ENCODE measurements around the gene NDUFB5. TPM values are rescaled to one million over a fixed set of nuclear protein-coding genes. Genes with fewer than 3 reads are reported as not detected.

Gene NDUFB5
- total RNA-seq, 1 experiment from 2014 or later: 134 TPM

- no peaks in the 10 kb centered on the region for H3K27me3 ChIP-seq
- no peaks in the 10 kb centered on the region for H3K9me3 ChIP-seq (replicated peaks)
- H3K4me3 ChIP-seq: peak overlapping the region; percentile 97
- DNase-seq: peak; percentile 78 to 82
- H3K36me3 ChIP-seq: no peaks in the 10 kb centered on the region
- peaks cover 4% of the 10 kb centered on the region; the same call in 1 of the 2 replicates for H3K4me1 ChIP-seq
- peak overlapping the region; percentile 67 for H3K27ac ChIP-seq
Observed at GRCh38 chr3:179653096-179653797, 48.7 kb downstream of the NDUFB5 start.

DNA sequence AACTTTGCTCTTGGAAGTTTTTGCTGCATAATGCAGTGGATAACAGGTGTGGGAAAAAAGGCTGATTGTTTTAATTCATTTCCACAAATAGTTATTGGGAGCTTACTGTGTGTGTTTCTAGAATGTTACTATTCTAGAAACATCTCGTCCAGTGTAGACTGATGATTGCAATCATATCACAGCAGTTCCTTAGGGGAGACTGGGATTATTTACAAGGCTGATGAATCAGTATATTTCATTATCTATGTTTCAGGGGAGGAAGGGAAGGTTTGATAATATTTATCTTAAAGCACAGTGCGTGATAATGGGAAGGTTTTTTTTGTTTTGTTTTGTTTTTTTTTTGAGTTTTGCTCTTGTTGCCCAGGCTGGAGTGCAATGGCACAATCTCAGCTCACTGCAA is 50.6 kb downstream of the NDUFB5 start:
- H3K36me3 ChIP-seq: no peaks in the 10 kb centered on the region
- H3K9me3 ChIP-seq (replicated peaks): no peaks in the 10 kb centered on the region
- H3K4me3 ChIP-seq: no peak overlapping the region
- H3K4me1 ChIP-seq: peaks cover 4% of the 10 kb centered on the region; the same call in 1 of the 2 replicates
- no peak overlapping the region for H3K27ac ChIP-seq
- no peak for DNase-seq
- no peaks in the 10 kb centered on the region for H3K27me3 ChIP-seq

GRCh38 chr3:179658606-179659005 is 54.0 kb downstream of the NDUFB5 start:
- Histone ChIP-seq H3K36me3 (no peaks in the 10 kb centered on the region), H3K27ac (no peak overlapping the region), H3K4me3 (no peak overlapping the region), H3K9me3 (replicated peaks) (no peaks in the 10 kb centered on the region), H3K27me3 (no peaks in the 10 kb centered on the region), H3K4me1 (peaks cover 4% of the 10 kb centered on the region; the same call in 1 of the 2 replicates)
- peak in 1 of 2 experiments; percentile 20 for DNase-seq

DNA sequence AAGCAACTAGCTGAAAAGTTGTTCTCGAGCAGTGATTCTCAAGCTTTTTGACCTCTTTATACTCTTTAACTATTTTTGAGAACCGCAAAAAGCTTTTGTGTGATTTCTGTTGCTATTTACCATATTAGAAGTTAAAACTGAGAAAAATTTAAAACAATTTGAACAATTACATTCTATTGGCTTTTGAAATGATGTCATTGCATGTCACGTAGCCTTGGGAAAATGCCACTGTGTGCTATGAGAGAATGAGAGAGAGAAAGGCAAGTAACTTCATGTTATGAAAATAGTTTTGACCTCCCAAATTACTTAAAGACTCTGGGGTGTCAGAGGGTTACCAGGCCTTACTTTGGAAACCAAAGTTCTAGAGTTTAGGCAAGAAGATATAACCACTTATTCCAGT is 56.3 kb downstream of the NDUFB5 start:
- H3K36me3 ChIP-seq: no peaks in the 10 kb centered on the region
- no peak overlapping the region for H3K27ac ChIP-seq
- DNase-seq: no peak
- H3K4me1 ChIP-seq: peaks cover 2% of the 10 kb centered on the region
- no peak overlapping the region for H3K4me3 ChIP-seq
- H3K27me3 ChIP-seq: no peaks in the 10 kb centered on the region
- no peaks in the 10 kb centered on the region for H3K9me3 ChIP-seq (replicated peaks)

DNA sequence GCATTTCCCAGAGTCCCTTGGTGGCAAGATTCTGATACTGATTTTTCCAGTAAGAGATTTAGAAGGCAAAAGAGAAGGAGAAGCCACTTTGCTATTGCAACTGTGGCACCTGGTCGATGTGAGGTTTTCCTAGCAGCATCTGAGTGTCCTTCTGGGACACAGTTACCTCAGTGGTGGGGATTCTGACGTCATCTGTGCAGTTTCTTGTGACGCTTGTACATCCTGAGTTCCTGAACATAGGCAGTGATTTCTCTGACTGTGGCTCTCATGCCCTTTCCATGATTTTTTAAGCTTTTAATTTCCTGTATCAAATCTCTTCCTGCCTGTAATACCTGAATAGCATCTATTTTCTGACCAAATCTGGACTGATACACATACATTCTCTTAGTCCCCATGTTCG is 57.2 kb downstream of the NDUFB5 start:
- no peaks in the 10 kb centered on the region for H3K27me3 ChIP-seq
- no peak overlapping the region for H3K27ac ChIP-seq
- peaks cover 10% of the 10 kb centered on the region for H3K4me1 ChIP-seq
- DNase-seq: no peak
- H3K36me3 ChIP-seq: no peaks in the 10 kb centered on the region
- H3K9me3 ChIP-seq (replicated peaks): no peaks in the 10 kb centered on the region
- H3K4me3 ChIP-seq: no peak overlapping the region

DNA sequence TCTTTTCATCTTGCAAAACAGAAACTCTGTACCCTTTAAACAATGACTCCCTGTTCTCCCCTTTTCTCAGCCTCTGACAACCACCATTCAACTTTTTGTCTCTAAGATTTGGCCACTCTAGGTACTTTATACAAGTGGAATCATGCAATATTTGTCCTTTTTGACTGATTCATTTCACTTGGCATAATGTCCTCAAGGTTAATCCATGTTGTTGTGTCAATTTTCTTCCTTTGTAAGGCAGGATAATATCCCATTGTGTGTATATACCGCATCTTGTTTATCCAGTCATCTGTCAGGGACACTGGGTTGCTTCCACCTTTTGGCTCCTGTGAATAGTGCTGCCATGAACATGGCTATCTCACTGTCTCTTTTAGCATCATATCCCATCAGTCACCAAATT is 58.5 kb downstream of the NDUFB5 start:
- H3K36me3 ChIP-seq: no peaks in the 10 kb centered on the region
- peaks cover 11% of the 10 kb centered on the region for H3K4me1 ChIP-seq
- no peaks in the 10 kb centered on the region for H3K9me3 ChIP-seq (replicated peaks)
- no peaks in the 10 kb centered on the region for H3K27me3 ChIP-seq
- no peak for DNase-seq
- H3K27ac ChIP-seq: no peak overlapping the region
- H3K4me3 ChIP-seq: no peak overlapping the region

DNA sequence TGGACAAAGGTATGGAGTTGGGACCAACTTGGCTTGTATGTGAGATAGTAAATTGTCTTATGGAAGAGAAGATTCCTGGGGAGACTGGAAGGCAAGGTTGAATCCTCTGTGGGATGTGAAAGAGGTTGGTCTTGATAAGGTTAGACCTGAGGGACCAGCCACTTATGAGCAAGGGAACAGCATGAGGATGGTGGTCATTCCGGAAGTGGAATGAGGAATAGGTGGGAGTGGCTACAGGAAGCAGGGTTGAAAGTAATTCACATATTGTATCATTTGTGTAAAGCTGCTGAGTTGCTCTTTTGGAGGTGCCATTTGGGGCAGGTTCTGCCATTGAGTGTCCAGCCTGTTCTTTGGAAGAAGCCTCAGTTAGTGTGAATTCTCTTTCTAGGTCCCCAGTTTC is 61.4 kb downstream of the NDUFB5 start:
- Histone ChIP-seq H3K4me3 (no peak overlapping the region), H3K27ac (peak overlapping the region; percentile 14)

GRCh38 chr3:179666436-179667035 is 61.9 kb downstream of the NDUFB5 start:
- DNase-seq: peak; percentile 50 to 62
- H3K4me3 ChIP-seq: no peak overlapping the region
- peak overlapping the region; percentile 14 for H3K27ac ChIP-seq

More for the DNA sequence above, 61.4 kb downstream of the NDUFB5 start:
- H3K27me3 ChIP-seq: no peaks in the 10 kb centered on the region
- H3K36me3 ChIP-seq: no peaks in the 10 kb centered on the region
- H3K9me3 ChIP-seq (replicated peaks): no peaks in the 10 kb centered on the region
- H3K4me1 ChIP-seq: peaks cover 11% of the 10 kb centered on the region
- DNase-seq: no peak

GRCh38 chr3:179668429-179668828 is 63.8 kb downstream of the NDUFB5 start:
- H3K36me3 ChIP-seq: no peaks in the 10 kb centered on the region
- H3K9me3 ChIP-seq (replicated peaks): no peaks in the 10 kb centered on the region
- DNase-seq: no peak
- no peak overlapping the region for H3K27ac ChIP-seq
- no peaks in the 10 kb centered on the region for H3K27me3 ChIP-seq
- no peak overlapping the region for H3K4me3 ChIP-seq
- peaks cover 11% of the 10 kb centered on the region for H3K4me1 ChIP-seq

More at GRCh38 chr3:179666436-179667035, 61.9 kb downstream of the NDUFB5 start:
- H3K27me3 ChIP-seq: no peaks in the 10 kb centered on the region
- H3K9me3 ChIP-seq (replicated peaks): no peaks in the 10 kb centered on the region
- H3K4me1 ChIP-seq: peaks cover 11% of the 10 kb centered on the region
- H3K36me3 ChIP-seq: no peaks in the 10 kb centered on the region

DNA sequence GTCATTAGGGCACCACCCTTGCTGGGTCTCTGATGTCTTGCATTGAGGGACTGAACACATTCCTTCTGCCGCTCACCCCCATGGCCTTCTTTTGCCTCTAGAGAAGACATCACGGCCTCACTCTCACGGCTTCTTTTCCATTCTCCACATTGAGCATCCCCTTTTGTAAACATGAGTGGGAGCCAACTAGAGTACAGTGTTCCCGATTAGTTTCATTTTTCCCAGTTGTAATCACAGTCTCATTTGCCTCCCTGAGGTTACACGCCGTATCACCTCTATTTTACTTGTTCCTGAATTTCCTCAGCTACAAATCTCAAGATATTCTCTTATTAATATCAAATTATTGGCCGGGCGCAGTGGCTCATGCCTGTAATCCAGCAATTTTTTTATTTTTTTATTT is 65.7 kb downstream of the NDUFB5 start:
- H3K4me3 ChIP-seq: no peak overlapping the region
- no peaks in the 10 kb centered on the region for H3K27me3 ChIP-seq
- H3K36me3 ChIP-seq: no peaks in the 10 kb centered on the region
- no peak overlapping the region for H3K27ac ChIP-seq
- H3K4me1 ChIP-seq: peaks cover 11% of the 10 kb centered on the region
- DNase-seq: no peak
- no peaks in the 10 kb centered on the region for H3K9me3 ChIP-seq (replicated peaks)

DNA sequence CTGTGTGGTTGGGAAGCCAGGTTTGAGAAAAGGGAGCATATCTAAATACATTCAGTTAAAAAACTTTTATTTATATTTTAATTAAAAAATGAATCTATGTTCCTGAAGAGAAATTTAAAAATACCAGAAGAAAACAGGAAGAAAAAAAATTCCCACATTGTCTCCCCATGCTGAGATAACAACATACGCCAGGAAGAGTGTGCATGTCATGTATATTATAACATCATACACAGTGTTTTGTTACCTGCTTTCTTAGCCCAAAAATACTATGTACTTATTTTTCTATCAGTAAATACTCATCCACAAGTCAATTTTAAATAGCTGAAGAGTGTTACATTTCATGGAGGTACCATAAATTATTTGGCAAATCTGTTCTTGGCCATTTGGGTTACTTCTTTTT is 66.7 kb downstream of the NDUFB5 start:
- H3K27me3 ChIP-seq: no peaks in the 10 kb centered on the region
- H3K27ac ChIP-seq: no peak overlapping the region
- DNase-seq: no peak
- H3K4me1 ChIP-seq: peaks cover 4% of the 10 kb centered on the region
- H3K4me3 ChIP-seq: no peak overlapping the region
- H3K36me3 ChIP-seq: no peaks in the 10 kb centered on the region
- no peaks in the 10 kb centered on the region for H3K9me3 ChIP-seq (replicated peaks)

DNA sequence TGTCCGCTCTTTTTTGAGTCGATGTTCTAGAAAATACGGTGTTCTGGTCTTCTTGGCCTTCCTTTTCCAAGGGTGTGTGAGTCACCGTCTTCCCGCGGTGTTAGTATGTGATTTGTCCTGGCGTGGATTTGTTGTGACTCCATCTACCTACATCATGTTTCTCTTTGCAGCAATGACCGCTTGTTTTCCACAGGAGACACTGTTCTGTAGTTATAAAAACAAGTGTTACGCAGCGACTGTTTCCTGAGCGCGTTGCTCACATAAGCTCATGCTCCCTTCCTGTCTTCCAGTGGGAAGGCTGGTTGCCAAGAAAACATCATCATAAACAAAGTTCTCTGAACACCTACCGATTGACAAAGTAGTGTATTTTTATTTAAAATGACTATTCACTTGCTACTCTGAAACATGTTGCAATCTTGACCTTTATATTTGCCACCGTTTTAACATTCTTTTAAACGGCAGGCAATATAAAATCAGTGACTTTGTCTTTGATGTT is 67.2 kb downstream of the NDUFB5 start:
- no peaks in the 10 kb centered on the region for H3K36me3 ChIP-seq
- H3K27me3 ChIP-seq: no peaks in the 10 kb centered on the region
- no peak overlapping the region for H3K27ac ChIP-seq
- H3K4me3 ChIP-seq: no peak overlapping the region
- H3K9me3 ChIP-seq (replicated peaks): no peaks in the 10 kb centered on the region
- DNase-seq: no peak
- H3K4me1 ChIP-seq: peaks cover 1% of the 10 kb centered on the region; the same call in 1 of the 2 replicates

- Histone ChIP-seq H3K4me1 (no peaks in the 10 kb centered on the region), H3K27ac (no peak overlapping the region), H3K9me3 (replicated peaks) (no peaks in the 10 kb centered on the region), H3K4me3 (no peak overlapping the region), H3K36me3 (no peaks in the 10 kb centered on the region), H3K27me3 (no peaks in the 10 kb centered on the region)
- no peak for DNase-seq
Observed at GRCh38 chr3:179672918-179673317, 68.3 kb downstream of the NDUFB5 start.

DNA sequence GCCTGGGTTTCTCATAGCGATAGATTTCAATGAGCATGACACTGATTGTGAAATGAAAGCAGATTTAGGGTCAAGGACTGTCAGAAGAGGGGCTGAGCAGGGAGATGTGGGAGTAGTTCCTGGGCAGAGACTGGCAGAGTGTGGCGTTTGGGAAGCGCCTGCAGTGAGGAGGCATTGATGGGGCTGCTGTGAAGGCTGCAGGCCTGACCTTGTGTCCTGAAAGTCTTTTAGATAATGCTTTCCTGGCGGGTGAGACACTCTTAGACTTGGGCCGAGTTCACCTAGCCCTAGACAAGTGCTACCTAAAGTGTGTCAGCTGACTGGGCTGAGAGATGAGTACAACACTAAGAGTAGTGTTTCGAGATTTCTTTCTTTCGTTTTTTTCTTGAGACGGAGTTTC is 68.9 kb downstream of the NDUFB5 start:
- DNase-seq: no peak
- Histone ChIP-seq H3K9me3 (replicated peaks) (no peaks in the 10 kb centered on the region), H3K4me1 (no peaks in the 10 kb centered on the region)

DNA sequence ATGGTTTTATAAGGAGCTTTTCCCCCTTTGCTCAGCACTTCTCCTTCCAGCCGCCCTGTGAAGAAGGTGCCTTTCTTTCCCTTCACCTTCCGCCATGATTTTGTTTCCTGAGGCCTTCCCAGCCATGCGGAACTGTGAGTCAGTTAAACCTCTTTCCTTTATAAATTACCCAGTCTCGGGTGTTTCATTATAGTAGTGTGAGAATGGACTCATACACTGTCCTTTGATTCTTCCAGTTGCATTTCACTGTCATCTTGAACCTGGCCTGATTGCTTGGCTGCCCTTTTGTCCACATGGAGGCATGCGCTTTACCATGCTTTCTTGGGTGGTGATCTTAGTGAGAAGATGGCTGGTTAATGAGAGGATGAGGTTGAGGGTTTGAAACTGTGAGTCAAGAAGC is 71.5 kb downstream of the NDUFB5 start:
- no peaks in the 10 kb centered on the region; the same call in 1 of the 2 replicates for H3K36me3 ChIP-seq

More for the DNA sequence above, 68.9 kb downstream of the NDUFB5 start:
- H3K27ac ChIP-seq: no peak overlapping the region
- no peak overlapping the region for H3K4me3 ChIP-seq
- H3K27me3 ChIP-seq: no peaks in the 10 kb centered on the region
- no peaks in the 10 kb centered on the region for H3K36me3 ChIP-seq

More for the DNA sequence above, 71.5 kb downstream of the NDUFB5 start:
- Histone ChIP-seq H3K4me1 (no peaks in the 10 kb centered on the region), H3K4me3 (no peak overlapping the region), H3K27me3 (no peaks in the 10 kb centered on the region), H3K9me3 (replicated peaks) (no peaks in the 10 kb centered on the region), H3K27ac (no peak overlapping the region)
- DNase-seq: no peak
